Activated CD8-positive, alpha-beta memory T cell treated with anti-CD3 and anti-CD28 coated beads, Interleukin-2, amount 50 U/mL, for 24 hours (primary cell): Measurements from ENCODE around the gene FOXP1.
"Not testable (repeated sequence)": the region's sequence is repeated elsewhere in the genome, so short reads cannot be mapped to it uniquely, and the experiment has no call there.

Source experiments
- DNase-seq: peaks from one replicate; pipeline ENCODE4 v3.0.0-alpha.2; 2020; ENCODE audit errors: extremely low read depth

Gene FOXP1

DNA sequence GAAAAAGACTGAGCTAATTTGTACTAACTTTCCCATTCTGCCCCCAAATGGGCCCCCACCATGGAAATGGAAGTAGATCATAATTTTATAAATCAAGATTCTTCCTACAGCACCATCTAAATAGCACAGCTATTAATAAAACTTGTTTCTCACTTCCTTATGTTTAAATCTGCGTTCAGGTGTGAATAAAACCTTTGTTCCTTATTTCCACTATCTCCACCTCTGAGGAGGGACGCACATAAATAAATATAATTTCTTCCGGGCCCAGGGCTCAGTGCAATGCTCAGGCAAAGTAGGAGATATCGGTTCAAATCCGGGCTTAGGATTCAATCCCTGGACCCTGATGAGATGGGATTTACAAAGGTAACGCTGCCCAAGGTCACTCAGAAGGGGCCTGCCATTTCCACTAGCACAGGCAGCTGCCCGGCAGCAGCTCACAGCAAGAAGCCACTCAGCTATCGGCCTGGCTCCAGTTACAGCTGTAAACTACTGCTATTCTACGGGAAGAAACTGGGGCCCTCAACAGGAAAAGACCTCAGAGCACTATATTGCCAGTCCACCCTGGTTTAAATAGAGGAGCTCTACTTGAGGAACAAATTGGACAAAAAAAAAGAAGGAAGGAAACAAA, 52.5 kb downstream of the FOXP1 start:
- DNase-seq: no peak

GRCh38 chr3:71528816-71529215, 54.7 kb downstream of the FOXP1 start:
- DNase-seq: no peak

- not testable (repeated sequence) for DNase-seq
Observed at GRCh38 chr3:71526448-71526847, 57.1 kb downstream of the FOXP1 start.

DNA sequence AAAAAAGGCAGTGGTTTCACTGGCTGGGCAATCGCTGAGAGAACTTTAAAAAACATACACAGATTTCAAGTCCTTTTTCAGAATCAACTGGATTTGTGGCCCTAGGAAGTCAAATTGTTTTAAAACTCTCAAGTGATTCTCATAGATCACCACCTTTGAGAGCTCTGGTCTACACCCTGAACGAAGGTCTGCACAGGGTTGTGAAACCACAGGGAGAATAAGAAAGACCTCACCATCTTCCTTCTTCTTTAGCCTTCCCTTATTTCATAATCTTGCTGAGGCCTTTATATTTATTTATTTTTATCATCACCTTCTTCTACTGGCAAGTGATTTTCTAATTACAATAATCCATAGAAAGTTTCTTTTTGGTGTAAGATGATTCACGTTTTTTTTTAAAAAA, 58.1 kb downstream of the FOXP1 start:
- DNase-seq: no peak

DNA sequence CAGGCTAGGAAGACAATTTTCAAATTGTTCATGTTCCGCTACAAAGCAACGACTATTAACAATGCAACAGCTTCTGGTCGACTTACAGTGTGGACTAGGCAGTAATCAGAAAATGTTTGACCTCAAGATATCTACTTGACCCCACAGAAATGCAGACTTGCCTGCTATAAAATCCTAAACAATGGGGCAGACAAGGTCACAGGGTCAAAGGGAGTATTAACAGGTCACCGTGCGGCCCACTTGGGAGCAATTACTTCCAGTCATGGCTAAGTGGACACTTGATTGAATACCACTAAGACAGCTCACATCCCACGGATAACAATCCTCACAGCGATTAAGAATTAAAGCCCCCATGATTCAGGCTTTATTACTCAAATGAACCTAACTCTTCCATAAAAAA, 58.9 kb downstream of the FOXP1 start:
- DNase-seq: no peak

DNA sequence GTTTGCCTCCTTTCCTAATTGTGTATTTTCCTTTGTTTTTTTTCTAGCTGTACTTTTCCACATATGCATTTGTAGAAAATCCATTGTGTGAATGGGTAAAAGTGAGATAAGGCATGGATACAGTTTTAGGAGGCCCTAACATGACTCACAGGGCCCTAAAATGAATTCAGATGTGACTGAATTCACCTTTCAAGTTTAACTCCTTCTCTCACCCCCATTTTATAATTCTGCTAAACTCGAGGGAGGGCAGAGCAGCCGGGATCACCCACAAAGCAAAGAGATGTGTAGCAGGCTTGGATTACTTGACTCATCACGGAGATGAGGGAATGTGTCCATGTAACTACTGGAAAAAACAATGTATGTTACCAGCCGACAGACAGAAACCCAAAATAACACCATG, 59.9 kb downstream of the FOXP1 start:
- no peak for DNase-seq

DNA sequence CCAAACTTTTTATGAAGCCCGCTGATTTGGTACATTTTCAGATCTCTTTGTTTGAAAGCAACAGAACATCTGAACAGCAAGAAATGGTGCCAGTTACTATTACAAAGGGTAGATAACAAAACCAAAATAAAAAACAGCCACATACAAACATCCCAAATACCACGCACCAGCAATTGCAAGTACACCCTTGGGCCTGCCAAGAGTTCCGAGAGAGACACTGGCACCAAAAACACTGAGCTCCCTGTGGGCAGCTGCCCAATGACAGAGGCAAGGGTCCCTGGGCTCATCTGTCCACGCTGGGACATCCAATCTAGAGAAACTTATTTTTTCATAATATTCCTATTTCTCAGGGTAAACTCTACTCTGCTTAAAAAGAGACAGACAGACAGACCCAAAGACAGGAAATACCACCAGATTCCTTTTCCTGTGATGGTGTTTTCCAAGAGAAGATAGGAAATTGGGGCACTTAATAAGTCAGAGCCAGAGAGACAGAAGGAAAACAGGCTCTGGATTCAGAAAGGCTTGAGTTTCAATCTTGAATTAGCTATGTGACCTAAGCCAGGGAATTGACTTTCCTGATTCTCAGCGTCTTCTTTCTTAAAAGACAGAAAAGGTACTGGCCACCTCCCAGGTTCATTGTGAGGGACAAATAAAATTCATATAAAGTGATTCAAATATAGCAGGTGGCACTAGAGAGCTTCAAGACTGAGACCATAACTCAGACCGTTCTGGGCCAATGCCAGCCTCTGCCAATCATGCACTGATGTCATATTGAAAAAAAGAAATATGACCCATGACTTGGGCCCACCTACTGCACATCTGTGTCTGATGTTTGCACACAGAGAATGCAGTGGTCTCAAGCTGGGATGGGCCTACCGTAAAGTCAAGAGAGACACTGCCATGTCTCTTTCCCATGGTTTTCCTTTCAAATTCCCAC, 61.3 kb downstream of the FOXP1 start:
- no peak for DNase-seq

GRCh38 chr3:71521021-71521352, 62.5 kb downstream of the FOXP1 start:
- no peak for DNase-seq

DNA sequence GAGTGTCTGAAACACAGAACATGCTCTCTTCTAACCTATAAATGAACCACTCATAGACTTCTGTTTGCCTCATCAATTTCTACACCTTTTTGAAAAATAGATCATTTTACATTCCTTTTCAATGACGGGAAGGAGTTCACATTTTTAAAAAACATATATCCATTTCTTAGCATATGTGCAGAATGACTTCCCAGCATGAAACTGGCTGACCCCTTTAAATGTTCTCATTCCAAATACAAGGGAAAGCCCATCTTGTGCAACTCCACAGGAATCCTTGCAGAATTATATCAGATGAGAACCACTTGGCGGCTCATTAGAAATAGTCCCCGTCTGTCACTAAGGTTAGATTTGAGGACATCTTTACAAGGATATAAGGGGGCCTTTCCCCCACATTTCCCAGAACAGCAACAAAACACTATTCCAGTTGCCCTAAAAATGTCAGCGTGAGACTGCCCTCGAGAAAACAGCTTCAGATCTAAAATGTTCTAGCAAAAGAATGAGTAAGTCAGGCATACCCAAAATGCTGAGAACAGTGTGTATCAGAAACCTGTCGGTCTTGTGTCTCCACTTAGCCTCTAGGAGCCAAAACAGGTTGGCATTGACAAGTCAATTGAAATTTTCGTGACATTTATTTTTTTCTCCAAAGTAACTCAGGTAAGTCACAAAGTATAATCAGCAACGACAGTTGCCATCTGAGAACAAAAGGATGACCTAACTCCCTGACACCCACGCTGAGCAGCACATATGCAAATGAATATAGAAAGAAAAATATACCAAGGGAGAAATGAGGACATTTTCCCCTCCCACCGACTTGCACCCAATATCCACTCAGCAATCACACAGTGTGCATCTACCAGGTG, 63.1 kb downstream of the FOXP1 start:
- no peak for DNase-seq

DNA sequence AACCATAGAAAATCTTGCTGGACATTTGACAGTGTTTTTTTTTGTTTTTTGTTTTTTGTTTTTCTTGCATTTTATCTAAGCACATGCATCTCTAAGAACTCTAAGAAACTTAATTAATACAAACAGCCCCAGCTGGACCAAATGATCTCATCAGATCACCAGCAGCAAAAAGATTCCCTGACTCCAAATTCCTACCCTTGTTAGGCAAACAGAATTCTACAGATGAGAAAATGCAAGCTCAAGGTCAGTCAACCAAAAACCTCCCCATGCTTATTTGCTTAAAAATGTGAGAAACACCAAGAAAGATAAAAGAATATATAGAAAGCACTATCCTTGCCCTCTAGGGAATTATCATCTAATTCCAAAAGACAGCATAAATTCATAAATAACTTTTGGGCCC, 65.4 kb downstream of the FOXP1 start:
- no peak for DNase-seq

DNA sequence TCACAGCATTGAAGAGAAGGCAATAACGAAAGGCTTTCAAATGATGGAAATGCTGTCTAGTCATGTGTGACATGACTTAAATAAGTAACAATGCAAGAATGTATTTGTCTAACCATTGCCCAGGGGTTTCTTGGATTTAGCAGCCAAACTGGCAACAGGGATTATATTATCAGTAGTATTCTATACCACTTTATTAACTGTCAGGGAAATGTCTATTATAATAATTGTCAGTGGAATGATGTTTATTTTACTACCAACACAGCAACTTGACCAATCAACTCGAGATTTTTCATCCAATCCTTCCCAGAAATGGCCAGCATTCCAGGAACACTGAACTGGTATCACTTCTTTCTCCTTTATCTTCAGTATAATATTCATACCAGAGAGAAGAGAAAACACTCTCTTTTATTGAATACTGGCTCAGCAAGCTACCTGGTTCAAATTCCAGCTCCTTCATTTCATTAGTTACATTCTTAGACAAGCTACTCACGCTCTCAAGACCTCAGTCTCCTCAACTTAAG, 66.2 kb downstream of the FOXP1 start:
- DNase-seq: no peak

DNA sequence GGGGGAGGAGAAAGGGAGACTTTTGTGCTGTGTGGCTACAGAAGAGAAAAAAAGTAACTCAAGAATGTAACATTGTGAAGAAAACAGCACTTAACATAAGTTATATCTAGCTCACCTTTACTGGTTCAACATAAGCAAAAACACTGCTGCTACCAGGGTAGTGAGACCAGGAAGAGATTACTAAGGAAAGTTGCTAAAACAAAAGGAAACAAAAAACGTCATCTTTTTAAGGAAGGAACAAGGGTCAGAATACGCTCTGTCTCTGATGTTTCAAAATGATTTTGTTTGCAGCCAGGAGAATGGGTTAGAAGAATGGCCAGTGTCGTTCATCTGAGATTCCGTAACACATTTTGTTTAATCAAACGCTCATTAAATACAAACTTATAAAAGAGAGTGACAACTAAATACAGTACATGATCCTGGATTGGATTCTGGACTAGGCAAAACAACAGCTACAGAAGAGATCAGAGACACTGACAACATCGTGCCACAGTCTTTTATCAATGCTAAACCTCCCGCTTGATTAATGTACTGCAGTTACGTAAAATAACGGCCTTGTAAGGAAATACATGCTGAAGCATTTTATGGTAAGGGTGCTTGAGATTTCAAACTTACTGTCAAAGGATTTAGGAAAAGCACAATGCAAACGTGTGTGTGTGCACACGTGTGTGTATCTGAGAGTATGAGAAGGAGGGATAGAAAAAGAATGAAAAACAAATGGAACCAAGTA, 67.7 kb downstream of the FOXP1 start:
- no peak for DNase-seq

DNA sequence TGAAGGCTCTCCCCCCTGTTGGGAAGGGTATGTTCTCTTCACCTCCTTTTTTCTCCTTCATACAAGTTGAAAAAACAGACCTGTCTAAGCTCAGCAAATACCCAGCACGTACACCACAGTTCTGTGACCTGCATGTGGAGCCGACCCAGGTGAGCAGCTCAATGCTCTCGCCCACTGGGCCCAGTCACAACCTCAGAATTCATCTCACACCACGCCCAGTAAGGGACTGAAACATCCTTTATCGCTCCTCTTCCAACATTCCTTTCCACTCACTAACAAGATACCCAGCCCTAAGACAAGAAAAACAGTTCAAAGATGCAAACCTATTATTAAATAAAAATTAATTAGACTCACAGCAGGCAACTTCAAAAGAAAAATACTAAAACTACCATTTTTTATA, 68.9 kb downstream of the FOXP1 start:
- DNase-seq: no peak

DNA sequence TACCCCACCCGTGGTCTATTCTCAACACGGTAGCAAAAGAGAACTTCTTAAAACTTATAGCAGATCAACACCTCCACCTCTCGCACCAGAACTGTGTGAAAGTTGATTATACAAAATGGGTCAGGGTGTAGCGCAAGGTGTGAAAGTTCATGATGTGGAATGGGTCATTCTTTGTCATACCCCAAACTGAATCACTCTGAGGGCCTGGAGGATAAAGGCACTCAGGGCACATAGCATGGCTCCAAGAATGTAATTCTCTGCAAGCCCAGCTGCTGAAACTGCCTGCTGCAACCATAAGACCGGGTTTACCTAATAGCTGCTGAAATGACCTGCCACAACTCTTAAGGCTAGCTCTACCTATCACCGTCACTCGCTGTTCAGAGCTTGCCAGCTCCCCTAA, 70.0 kb downstream of the FOXP1 start:
- DNase-seq: no peak

- no peak for DNase-seq
Observed at GRCh38 chr3:71513081-71513480, 70.4 kb downstream of the FOXP1 start.

DNA sequence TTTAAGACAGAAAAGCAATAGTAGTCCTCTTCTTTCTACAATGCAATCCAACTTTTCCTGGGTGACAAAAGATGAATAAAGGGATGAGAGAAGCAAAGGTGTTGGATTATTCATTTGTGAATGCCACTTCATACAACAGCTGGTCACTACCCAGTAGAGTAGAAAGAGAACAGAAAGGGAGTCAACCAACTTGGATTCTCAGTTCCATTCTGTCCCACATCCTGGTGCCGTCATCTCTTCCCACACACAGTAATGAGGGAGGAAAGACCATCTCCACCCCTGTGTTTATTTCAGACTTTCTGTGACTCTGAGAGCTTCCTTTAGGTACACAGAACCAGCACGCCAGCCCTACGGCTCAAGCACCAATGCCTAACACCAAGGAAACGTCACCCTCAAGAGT, 71.0 kb downstream of the FOXP1 start:
- DNase-seq: no peak

DNA sequence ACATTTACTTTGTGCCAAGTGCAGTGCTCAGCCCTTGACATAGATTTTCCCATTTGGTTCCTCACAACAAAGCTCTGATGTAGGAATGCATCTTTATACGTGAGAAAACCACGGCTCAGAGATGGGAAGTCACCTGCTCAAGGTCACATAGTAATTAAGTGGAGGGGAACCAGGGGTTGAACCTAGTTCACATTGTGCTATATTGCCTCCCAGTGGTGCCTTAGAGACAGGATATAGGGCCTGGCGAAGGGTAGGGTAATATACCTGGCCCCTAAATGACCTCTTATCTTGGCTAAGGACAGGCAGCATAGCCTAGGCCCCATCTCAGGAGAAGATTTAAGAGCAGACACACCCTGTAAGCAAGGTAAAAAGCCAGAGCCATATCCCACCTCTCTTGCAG, 71.5 kb downstream of the FOXP1 start:
- no peak for DNase-seq

- no peak for DNase-seq
Observed at GRCh38 chr3:71511446-71511845, 72.1 kb downstream of the FOXP1 start.

GRCh38 chr3:71511037-71511436, 72.5 kb downstream of the FOXP1 start:
- DNase-seq: no peak

DNA sequence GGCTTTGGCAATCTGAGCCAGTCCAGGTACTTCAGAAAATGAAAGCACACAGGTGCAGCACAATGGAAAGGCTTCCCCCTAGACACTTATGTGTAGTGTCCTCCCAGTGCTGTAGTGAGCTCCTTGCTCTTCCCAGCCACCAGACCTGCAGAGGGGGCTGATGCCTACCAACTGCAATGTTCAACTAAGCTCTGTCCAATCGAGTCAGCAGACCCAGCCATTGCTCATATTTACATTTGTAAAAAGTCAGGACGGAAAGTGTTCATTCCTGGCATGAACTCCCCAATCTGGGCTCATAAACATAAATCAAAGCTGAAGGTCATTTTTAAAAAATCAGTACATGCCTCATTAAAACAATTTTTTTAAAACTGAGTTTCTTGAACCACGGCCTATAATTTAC, 73.0 kb downstream of the FOXP1 start:
- no peak for DNase-seq

GRCh38 chr3:71509066-71509465, 74.5 kb downstream of the FOXP1 start:
- no peak for DNase-seq
